ENCODE measurements around the gene CTCF.

CTCF gene

DNA sequence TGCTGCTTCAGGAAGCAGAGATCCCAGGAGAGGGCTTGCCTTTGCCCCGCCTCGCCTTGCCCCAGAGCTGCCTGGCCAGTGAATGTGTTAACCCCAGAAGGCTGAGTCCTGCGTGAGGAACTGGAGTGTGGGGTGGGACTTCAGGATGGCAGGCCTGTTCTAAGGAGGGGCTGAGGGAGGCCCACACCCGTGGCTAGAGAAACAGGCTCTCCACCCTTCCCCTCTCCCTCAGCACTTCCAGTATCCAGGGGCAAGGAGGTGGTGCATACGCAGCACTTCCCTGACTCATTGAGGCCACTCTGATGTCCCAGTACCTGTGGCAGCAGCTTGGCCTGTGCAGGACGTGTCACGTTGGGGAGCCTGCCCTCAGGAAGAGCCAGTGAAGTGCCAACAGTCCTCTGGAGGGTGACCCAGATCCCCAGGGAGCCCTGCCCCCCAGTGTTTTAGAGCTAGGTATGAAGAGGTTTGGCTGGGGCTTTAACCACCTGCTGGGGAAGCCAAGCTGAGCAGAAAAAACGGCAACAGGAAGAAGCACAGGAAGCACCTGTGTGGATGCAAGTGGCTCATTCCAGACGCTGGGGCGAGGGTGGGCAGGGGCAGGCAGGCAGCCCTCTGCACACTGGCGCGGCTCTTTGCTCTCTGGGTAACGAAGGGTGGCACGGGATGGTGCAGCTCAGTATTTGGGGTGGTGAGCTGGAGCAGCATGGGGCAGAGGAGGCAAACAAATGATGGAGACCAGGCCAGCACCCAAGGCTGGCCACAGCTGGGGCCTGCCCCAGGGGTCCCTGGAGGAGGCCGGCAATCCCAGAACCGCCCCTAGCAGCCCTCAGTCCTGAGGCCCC, 14.7 kb upstream of the CTCF start:
- H3K4me1 Mint-ChIP-seq (ENCODE audit: low read depth in 2 of 2), result peaks cover 8 to 31% of the 10 kb centered on the region in 2 donors
- H3K4me3 Mint-ChIP-seq, result peak overlapping the region in 1 of 2 donors; percentile 40
- H3K9me3 Mint-ChIP-seq, result no peaks in the 10 kb centered on the region
- ATAC-seq (replicated peaks) (peak; percentile 46), DNase-seq (no peak)
- H3K36me3 Mint-ChIP-seq (ENCODE audit: insufficient read depth), result peaks cover 28% of the 10 kb centered on the region
- H3K27ac Mint-ChIP-seq, result peak overlapping the region; percentile 58 to 92
- H3K27me3 Mint-ChIP-seq, result no peaks in the 10 kb centered on the region

- ATAC-seq (replicated peaks), result peak; percentile 13
Measured at GRCh38 chr16:67548265-67549126, 13.8 kb upstream of the CTCF start.

GRCh38 chr16:67549240-67549639, 13.1 kb upstream of the CTCF start:
- no peaks in the 10 kb centered on the region for H3K27me3 Mint-ChIP-seq
- H3K4me3 Mint-ChIP-seq, result no peak overlapping the region
- no peak for DNase-seq
- no peak overlapping the region for H3K27ac Mint-ChIP-seq
- peaks cover 26% of the 10 kb centered on the region for H3K36me3 Mint-ChIP-seq (ENCODE audit: insufficient read depth)
- ATAC-seq (replicated peaks), result no peak
- H3K9me3 Mint-ChIP-seq, result no peaks in the 10 kb centered on the region
- peaks cover 5 to 22% of the 10 kb centered on the region in 2 donors for H3K4me1 Mint-ChIP-seq (ENCODE audit: low read depth in 2 of 2)

More at GRCh38 chr16:67548265-67549126, 13.8 kb upstream of the CTCF start:
- DNase-seq, result no peak
- Mint-ChIP-seq H3K27ac (peak overlapping the region; percentile 58 to 92), H3K27me3 (no peaks in the 10 kb centered on the region), H3K4me1 (ENCODE audit: low read depth in 2 of 2) (peaks cover 5 to 29% of the 10 kb centered on the region in 2 donors), H3K4me3 (peak overlapping the region in 1 of 2 donors; percentile 40), H3K36me3 (ENCODE audit: insufficient read depth) (peaks cover 26% of the 10 kb centered on the region), H3K9me3 (no peaks in the 10 kb centered on the region)

GRCh38 chr16:67549936-67550335, 12.4 kb upstream of the CTCF start:
- no peak for DNase-seq
- peaks cover 5 to 20% of the 10 kb centered on the region in 2 donors for H3K4me1 Mint-ChIP-seq (ENCODE audit: low read depth in 2 of 2)
- H3K4me3 Mint-ChIP-seq, result no peak overlapping the region
- no peak for ATAC-seq (replicated peaks)
- H3K36me3 Mint-ChIP-seq (ENCODE audit: insufficient read depth), result peaks cover 25% of the 10 kb centered on the region
- no peaks in the 10 kb centered on the region for H3K9me3 Mint-ChIP-seq
- H3K27me3 Mint-ChIP-seq, result no peaks in the 10 kb centered on the region
- H3K27ac Mint-ChIP-seq, result peak overlapping the region in 1 of 2 donors; percentile 66

DNA sequence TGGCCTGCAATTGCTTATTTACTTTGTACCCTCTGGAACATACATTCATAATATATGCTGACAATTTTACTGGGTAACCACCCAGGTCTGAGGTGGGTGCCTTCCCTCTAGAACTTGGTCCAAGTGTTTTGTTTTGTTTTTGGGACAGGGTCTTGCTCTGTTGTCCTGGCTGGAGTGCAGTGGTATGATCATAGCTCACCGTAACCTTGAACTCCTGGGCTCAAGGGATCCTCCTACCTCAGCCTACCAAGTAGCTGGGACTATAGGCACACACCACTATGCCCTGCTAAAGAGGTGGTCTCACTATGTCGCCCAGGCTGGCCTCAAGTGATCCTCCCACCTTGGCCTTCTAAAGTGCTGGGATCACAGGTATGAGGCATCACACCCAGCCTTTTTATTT, 11.2 kb upstream of the CTCF start:
- Mint-ChIP-seq H3K4me1 (ENCODE audit: low read depth in 2 of 2) (peaks cover 14 to 29% of the 10 kb centered on the region in 2 donors), H3K27ac (no peak overlapping the region), H3K4me3 (no peak overlapping the region), H3K27me3 (no peaks in the 10 kb centered on the region), H3K36me3 (ENCODE audit: insufficient read depth) (peaks cover 24% of the 10 kb centered on the region), H3K9me3 (no peaks in the 10 kb centered on the region)
- DNase-seq (no peak), ATAC-seq (replicated peaks) (no peak)

GRCh38 chr16:67551972-67552371, 10.4 kb upstream of the CTCF start:
- Mint-ChIP-seq H3K4me1 (ENCODE audit: low read depth in 2 of 2) (peaks cover 17 to 26% of the 10 kb centered on the region in 2 donors), H3K4me3 (no peak overlapping the region), H3K27me3 (no peaks in the 10 kb centered on the region), H3K36me3 (ENCODE audit: insufficient read depth) (peaks cover 20% of the 10 kb centered on the region), H3K9me3 (no peaks in the 10 kb centered on the region), H3K27ac (peak overlapping the region; percentile 82 to 85)
- ATAC-seq (replicated peaks), result no peak
- DNase-seq, result no peak

- Mint-ChIP-seq H3K4me3 (no peak overlapping the region), H3K9me3 (no peaks in the 10 kb centered on the region)
Measured at GRCh38 chr16:67552476-67552875, 9.8 kb upstream of the CTCF start.

DNA sequence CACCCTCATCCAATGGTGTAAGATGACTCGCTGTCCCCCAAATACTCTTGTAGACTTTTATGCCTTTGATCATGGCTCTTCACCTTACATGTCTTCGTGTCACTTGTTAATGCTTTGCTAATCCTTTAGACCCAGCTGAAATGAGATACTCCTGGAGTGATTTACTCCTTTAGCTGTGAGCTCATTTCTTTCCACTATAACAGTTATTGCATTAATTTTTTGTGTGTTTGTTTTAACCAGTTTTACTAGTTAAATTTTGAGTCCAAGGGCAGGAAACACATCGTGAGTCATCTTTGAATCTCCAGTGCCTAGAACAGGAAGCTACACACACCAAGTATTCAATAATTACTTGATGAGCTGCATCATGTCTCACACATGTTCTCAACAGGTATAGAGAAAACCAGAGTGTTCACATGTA, 6.5 kb upstream of the CTCF start:
- H3K4me1 Mint-ChIP-seq (ENCODE audit: low read depth in 2 of 2), result peaks cover 19 to 20% of the 10 kb centered on the region in 2 donors
- no peaks in the 10 kb centered on the region for H3K27me3 Mint-ChIP-seq
- peak; percentile 98 for ATAC-seq (replicated peaks)
- H3K36me3 Mint-ChIP-seq (ENCODE audit: insufficient read depth), result peaks cover 22% of the 10 kb centered on the region
- DNase-seq, result no peak
- H3K9me3 Mint-ChIP-seq, result no peaks in the 10 kb centered on the region
- H3K27ac Mint-ChIP-seq, result peak overlapping the region; percentile 82 to 87
- peak overlapping the region; percentile 10 to 55 for H3K4me3 Mint-ChIP-seq

More at GRCh38 chr16:67552476-67552875, 9.8 kb upstream of the CTCF start:
- H3K36me3 Mint-ChIP-seq (ENCODE audit: insufficient read depth), result peaks cover 20% of the 10 kb centered on the region
- ATAC-seq (replicated peaks) (no peak), DNase-seq (no peak)
- peaks cover 17 to 23% of the 10 kb centered on the region in 2 donors for H3K4me1 Mint-ChIP-seq (ENCODE audit: low read depth in 2 of 2)
- H3K27ac Mint-ChIP-seq, result peak overlapping the region; percentile 82 to 85
- no peaks in the 10 kb centered on the region for H3K27me3 Mint-ChIP-seq

GRCh38 chr16:67558859-67559258, 3.5 kb upstream of the CTCF start:
- Mint-ChIP-seq H3K36me3 (ENCODE audit: insufficient read depth) (peaks cover 31% of the 10 kb centered on the region), H3K4me3 (no peak overlapping the region), H3K4me1 (ENCODE audit: low read depth in 2 of 2) (peaks cover 21 to 23% of the 10 kb centered on the region in 2 donors), H3K27me3 (no peaks in the 10 kb centered on the region), H3K9me3 (no peaks in the 10 kb centered on the region), H3K27ac (no peak overlapping the region)
- ATAC-seq (replicated peaks), result no peak
- no peak for DNase-seq

- Mint-ChIP-seq H3K27me3 (no peaks in the 10 kb centered on the region), H3K36me3 (ENCODE audit: insufficient read depth) (peaks cover 28% of the 10 kb centered on the region), H3K4me3 (peak overlapping the region; percentile 86 to 87), H3K27ac (peak overlapping the region; percentile 87 to 93), H3K9me3 (no peaks in the 10 kb centered on the region), H3K4me1 (ENCODE audit: low read depth in 2 of 2) (peaks cover 26 to 28% of the 10 kb centered on the region in 2 donors)
- ATAC-seq (replicated peaks) (no peak), DNase-seq (no peak)
Measured at GRCh38 chr16:67560827-67561342, 1.4 kb upstream of the CTCF start.

GRCh38 chr16:67561501-67561823, 864 bp upstream of the CTCF start:
- ATAC-seq (replicated peaks) (no peak), DNase-seq (no peak)
- Mint-ChIP-seq H3K4me3 (peak overlapping the region; percentile 86 to 87), H3K4me1 (ENCODE audit: low read depth in 2 of 2) (peaks cover 24% of the 10 kb centered on the region in 2 donors), H3K9me3 (no peaks in the 10 kb centered on the region), H3K36me3 (ENCODE audit: insufficient read depth) (peaks cover 27% of the 10 kb centered on the region), H3K27ac (peak overlapping the region; percentile 87 to 93), H3K27me3 (no peaks in the 10 kb centered on the region)

- Mint-ChIP-seq H3K4me3 (peak overlapping the region; percentile 86 to 87), H3K27ac (peak overlapping the region; percentile 87 to 93), H3K36me3 (ENCODE audit: insufficient read depth) (peaks cover 26% of the 10 kb centered on the region), H3K27me3 (no peaks in the 10 kb centered on the region), H3K4me1 (ENCODE audit: low read depth in 2 of 2) (peaks cover 28 to 29% of the 10 kb centered on the region in 2 donors), H3K9me3 (no peaks in the 10 kb centered on the region)
- ATAC-seq (replicated peaks), result peak; percentile 71
- peak; percentile 92 to 93 (median 92) for DNase-seq
Measured at GRCh38 chr16:67561824-67562525, 351 bp upstream of the CTCF start.
